UCSD-AML1 (cell line): Measurements from ENCODE around the gene PRSS8.

Experiments used
- DNase-seq: peaks from one replicate; lab custom pipeline; 2025; ENCODE audit not compliant: unreplicated experiment; lab: John Stamatoyannopoulos, UW

Gene PRSS8

GRCh38 chr16:31083556-31083955 is 52.0 kb downstream of the PRSS8 start:
- no peak for DNase-seq

- no peak for DNase-seq
Measured at GRCh38 chr16:31083081-31083480, 52.4 kb downstream of the PRSS8 start.

- no peak for DNase-seq
Measured at GRCh38 chr16:31082368-31083045, 53.0 kb downstream of the PRSS8 start.
